BE2C (cell line): ENCODE measurements around the gene SLC17A8.
"Not testable (repeated sequence)": the region's sequence is repeated elsewhere in the genome, so short reads cannot be mapped to it uniquely, and the experiment has no call there.

Source experiments
- DNase-seq: peaks from one replicate; pipeline ENCODE4 v3.0.0-alpha.2; 2020
- H3K27me3 ChIP-seq: fragments of 250-450 bp; sonication (Bioruptor Pico); 2 replicates; pipeline ENCODE4 v1.5.1; 2020; ENCODE audit warnings: mild to moderate bottlenecking
- H3K36me3 ChIP-seq: fragments of 250-450 bp; sonication (Bioruptor Pico); 2 replicates; pipeline ENCODE4 v1.5.1; 2020; ENCODE audit warnings: mild to moderate bottlenecking
- H3K4me1 ChIP-seq: fragments of 250-450 bp; sonication (Bioruptor Pico); 2 replicates; pipeline ENCODE4 v1.5.1; 2020
- H3K4me3 ChIP-seq: 2 replicates; pipeline ENCODE4 v1.5.1; 2011; ENCODE audit warnings: low read depth, low read length
- H3K9me3 ChIP-seq: fragments of 250-450 bp; sonication (Bioruptor Pico); 2 replicates; pipeline ENCODE4 v1.5.1; 2020
- TF ChIP-seq, protein P1 (sequence below): IDR thresholded peaks from 2 replicates; pipeline ENCODE4 v1.5.1; 2012; ENCODE audit warnings: mild to moderate bottlenecking, low read depth, low read length

Gene SLC17A8

DNA sequence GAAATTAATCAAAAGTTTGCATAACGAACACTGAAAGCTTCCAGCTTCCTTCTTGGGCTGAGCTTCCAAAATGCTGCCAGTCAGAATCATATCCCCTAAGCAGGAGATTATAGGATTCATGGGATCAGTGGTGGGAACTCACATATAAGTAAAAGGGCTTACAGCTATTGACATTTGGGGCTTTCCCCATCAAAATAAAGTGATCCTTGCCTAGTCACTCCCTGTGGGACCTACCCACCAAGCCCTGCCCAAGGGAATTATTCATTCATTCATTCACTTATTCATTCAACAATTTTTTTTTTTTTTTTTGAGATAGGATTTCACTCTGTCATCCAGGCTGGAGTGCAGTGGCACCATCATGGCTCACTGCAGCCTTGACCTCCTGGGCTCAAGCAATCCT is 69.3 kb downstream of the SLC17A8 start:
- TF ChIP-seq, protein P1, sequence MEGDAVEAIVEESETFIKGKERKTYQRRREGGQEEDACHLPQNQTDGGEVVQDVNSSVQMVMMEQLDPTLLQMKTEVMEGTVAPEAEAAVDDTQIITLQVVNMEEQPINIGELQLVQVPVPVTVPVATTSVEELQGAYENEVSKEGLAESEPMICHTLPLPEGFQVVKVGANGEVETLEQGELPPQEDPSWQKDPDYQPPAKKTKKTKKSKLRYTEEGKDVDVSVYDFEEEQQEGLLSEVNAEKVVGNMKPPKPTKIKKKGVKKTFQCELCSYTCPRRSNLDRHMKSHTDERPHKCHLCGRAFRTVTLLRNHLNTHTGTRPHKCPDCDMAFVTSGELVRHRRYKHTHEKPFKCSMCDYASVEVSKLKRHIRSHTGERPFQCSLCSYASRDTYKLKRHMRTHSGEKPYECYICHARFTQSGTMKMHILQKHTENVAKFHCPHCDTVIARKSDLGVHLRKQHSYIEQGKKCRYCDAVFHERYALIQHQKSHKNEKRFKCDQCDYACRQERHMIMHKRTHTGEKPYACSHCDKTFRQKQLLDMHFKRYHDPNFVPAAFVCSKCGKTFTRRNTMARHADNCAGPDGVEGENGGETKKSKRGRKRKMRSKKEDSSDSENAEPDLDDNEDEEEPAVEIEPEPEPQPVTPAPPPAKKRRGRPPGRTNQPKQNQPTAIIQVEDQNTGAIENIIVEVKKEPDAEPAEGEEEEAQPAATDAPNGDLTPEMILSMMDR = no peak

DNA sequence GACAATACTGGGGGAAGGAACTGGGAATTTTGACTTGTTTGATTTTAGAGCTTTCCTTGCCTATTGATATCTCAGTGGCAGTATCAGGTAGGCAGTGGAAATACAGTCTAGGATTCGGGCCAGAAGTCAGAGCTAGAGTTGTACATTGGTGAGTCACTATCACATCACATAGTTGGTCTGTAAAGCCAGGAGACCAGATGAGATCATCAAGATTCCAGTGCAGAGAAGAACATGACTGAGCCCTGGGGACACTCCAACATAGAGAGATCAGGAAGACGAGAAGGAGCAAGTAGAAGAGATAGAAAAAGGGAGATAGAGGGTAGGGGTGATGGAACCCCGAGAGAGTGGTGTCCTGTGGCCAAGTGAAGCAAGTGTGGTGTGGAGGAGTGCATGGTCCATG is 70.2 kb downstream of the SLC17A8 start:
- no peaks in the 10 kb centered on the region for H3K9me3 ChIP-seq
- H3K4me3 ChIP-seq = no peak overlapping the region
- 0 out of 2 replicates have a peak, but pooled peaks cover 2% of the 10 kb centered on the region for H3K27me3 ChIP-seq
- H3K36me3 ChIP-seq = no peaks in the 10 kb centered on the region
- TF ChIP-seq, protein P1 = no peak
- no peaks in the 10 kb centered on the region for H3K4me1 ChIP-seq
- no peak for DNase-seq

More for the DNA sequence above, 69.3 kb downstream of the SLC17A8 start:
- H3K9me3 ChIP-seq = no peaks in the 10 kb centered on the region
- no peak overlapping the region for H3K4me3 ChIP-seq
- DNase-seq = no peak
- H3K4me1 ChIP-seq = no peaks in the 10 kb centered on the region
- H3K36me3 ChIP-seq = no peaks in the 10 kb centered on the region
- 0 out of 2 replicates have a peak, but pooled peaks cover 2% of the 10 kb centered on the region for H3K27me3 ChIP-seq

DNA sequence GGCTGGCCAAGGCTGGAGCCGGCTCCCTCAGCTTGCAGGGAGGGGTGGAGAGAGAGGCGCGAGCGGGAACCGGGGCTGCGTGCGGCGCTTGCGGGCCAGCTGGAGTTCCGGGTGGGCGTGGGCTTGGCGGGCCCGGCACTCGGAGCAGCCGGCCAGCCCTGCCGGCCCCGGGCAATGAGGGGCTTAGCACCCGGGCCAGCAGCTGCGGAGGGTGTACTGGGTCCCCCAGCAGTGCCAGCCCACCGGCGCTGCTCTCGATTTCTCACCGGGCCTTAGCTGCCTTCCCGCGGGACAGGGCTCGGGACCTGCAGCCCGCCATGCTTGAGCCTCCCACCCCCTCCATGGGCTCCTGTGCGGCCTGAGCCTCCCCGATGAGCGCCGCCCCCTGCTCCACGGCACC is 73.4 kb downstream of the SLC17A8 start:
- H3K4me1 ChIP-seq, DNase-seq, H3K36me3 ChIP-seq, H3K27me3 ChIP-seq, H3K9me3 ChIP-seq, H3K4me3 ChIP-seq: not testable (repeated sequence)

DNA sequence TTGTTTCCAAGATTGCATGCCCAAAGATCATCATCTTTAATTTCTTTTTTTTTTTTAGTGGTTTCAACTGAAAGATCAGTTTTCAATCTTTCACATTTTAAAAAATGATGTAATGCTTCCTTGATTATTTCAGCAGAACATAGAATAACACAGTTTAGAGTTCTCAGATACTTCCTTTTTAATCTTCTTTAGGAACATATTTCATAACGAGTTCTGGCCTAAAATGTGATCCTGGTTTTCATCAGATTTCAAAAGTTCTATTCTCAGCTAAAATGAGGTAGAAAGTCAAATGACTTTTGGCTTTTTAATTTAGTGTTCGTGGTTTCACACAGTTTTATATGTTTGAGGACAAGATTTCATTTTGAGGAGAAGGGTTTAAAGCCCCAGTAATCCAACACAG is 76.8 kb downstream of the SLC17A8 start:
- no peaks in the 10 kb centered on the region for H3K9me3 ChIP-seq
- no peaks in the 10 kb centered on the region for H3K4me1 ChIP-seq
- no peaks in the 10 kb centered on the region for H3K36me3 ChIP-seq
- TF ChIP-seq, protein P1 = no peak
- no peak for DNase-seq
- no peak overlapping the region for H3K4me3 ChIP-seq
- no peaks in the 10 kb centered on the region for H3K27me3 ChIP-seq

DNA sequence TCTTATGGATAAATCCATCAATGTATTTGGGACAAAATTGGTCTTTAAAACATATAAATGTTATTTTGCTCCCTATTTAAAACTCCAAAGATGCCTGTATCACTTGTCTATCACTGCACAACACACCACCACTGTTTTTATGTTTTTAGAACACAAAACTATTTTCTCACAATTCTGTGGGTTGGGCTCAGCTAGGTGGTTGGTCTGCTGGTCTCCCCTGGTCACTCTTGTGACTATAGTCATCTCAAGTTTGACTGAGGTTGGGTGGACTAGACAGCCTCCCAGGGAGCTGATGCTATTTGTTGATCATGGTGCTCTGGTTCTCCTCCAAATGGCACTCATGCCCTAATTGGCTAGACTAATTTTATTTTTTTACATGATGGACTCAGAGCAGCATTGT is 77.3 kb downstream of the SLC17A8 start:
- TF ChIP-seq, protein P1 = no peak
- Histone ChIP-seq H3K4me3 (no peak overlapping the region), H3K36me3 (no peaks in the 10 kb centered on the region), H3K9me3 (no peaks in the 10 kb centered on the region), H3K4me1 (no peaks in the 10 kb centered on the region), H3K27me3 (no peaks in the 10 kb centered on the region)
- DNase-seq = no peak

DNA sequence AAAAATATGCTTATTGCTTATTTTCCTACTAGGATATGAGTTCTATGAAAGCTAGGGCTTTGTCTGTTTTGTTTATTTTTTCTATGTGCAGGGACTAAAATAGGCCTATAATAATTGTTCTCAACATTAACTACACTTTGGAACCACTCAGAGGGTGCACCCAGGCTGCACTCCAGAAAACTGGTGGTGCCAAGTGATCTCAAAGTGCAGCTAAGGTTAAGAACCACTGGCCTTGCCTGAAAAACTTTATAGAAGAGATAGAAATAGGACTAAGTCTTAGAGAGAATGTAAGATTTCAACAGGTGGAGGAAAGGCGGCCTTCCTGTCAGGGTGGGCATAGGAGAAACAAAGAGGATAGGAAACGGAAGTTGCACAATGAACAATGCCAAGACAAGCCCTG is 79.1 kb downstream of the SLC17A8 start:
- H3K4me3 ChIP-seq = no peak overlapping the region
- DNase-seq = no peak
- TF ChIP-seq, protein P1 = no peak
- no peaks in the 10 kb centered on the region for H3K9me3 ChIP-seq
- H3K27me3 ChIP-seq = no peaks in the 10 kb centered on the region
- no peaks in the 10 kb centered on the region for H3K4me1 ChIP-seq
- H3K36me3 ChIP-seq = no peaks in the 10 kb centered on the region
